ENCODE measurements around the gene RAB3B. TPM values are rescaled to one million over a fixed set of nuclear protein-coding genes. Genes with fewer than 3 reads are reported as not detected.
"Not testable (repeated sequence)": the region's sequence is repeated elsewhere in the genome, so short reads cannot be mapped to it uniquely, and the experiment has no call there.

The RAB3B gene
- total RNA-seq, 2 donors from 2014 or later: 0.05 TPM; not detected in 1

DNA sequence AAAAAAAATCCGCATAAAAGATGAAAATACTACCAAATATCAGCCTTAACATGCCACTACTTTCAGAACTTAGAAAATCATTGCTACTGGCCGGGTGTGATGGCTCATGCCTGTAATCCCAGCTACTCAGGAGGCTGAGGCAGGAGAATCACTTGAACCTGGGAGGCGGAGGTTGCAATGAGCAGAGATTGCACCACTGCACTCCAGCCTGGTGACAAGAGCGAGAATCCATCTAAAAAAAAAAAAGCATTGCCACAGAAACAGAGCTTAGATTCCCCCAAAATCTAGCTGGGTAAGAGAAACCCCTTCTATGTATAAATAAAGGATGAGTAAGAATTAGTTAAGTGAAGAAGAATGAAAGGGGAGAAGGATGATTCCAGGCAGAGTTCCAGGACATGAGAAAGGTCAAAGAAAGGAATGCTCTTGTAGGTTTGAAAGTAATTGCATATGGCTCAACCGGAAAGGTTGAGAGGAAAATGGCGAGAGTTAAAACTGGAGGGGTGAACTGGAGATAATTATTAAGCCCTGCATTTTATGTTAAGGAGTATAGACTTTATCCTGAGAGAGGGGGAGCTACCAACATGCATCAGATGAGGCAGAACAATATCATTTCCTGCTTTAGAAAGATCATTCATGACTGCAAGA, 92.3 kb downstream of the RAB3B start:
- intact Hi-C loops (cut with DNase I): no loop called here
- no peak for DNase-seq (ENCODE audit: low spot score)

GRCh38 chr1:51897699-51898031, 92.8 kb downstream of the RAB3B start:
- no peak for DNase-seq (ENCODE audit: low spot score)
- intact Hi-C loops (cut with DNase I): no loop called here

GRCh38 chr1:51894748-51895147, 95.8 kb downstream of the RAB3B start:
- intact Hi-C loops (cut with DNase I); DNase-seq (ENCODE audit: low spot score): not testable (repeated sequence)

GRCh38 chr1:51878616-51879336, 111.7 kb downstream of the RAB3B start, which contains the start of gene NRDC:
Gene NRDC, minus strand, starts transcription at chr1:51878727. Its CDS starts 112 bp downstream, at chr1:51878615.
- intact Hi-C loops (cut with DNase I): no loop called here
- peak; percentile 100 for DNase-seq (ENCODE audit: low spot score)

DNA sequence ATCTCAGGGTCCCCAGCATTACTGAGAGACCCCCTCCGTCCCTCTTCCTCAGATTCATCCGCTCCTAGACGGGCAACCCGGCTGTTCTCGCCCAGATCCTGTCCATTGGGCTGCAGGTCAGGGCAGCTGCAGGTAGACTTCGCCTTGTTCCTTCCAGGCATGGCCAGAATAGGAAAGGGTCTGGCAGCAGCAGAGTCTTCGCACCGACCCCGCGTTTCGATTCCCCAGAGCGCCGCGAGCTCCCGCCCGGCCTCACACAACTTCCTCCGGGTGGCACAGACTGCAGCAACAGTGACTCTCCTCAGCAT, 112.2 kb downstream of the RAB3B start:
- intact Hi-C loops (cut with DNase I): no loop called here
- no peak for DNase-seq (ENCODE audit: low spot score)

DNA sequence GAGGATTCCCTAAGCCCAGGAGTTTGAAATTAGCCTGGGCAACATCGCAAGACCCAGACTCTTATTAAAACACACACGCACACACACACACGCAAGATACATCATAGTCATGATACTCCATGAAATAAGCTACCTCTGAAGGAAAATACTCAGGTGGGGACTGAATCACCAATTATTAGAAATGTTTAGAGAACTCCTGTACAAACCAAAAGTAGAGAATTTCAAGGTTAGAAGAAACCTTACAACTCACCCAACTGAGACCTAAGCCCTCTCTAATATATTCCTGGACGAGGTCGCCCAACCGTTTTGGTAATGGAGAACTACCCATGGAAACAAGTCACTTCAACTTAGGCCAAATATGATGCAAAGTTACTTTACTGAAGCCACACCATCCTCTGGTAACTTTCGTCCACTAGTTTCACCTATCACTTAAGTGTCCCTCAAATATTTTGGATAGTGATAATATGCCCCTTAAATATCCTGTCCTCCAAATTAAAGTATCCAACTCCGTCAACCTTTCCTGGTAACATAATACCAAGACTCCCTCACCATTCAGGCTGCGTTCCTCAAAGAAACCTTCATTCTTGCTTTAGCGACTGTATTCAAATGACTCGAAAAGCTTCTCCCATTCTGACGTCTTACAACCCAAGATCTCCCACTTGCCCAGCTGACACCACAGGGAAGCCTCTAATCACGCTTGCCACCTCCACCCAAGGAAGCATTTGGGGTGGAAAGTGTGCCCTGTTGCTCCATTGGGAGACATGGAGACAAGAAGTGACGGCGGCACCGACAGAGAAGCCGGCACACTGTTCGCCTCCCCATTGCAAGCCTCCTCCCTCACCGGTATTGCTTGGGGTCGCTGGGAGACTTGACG, 112.8 kb downstream of the RAB3B start:
- DNase-seq (ENCODE audit: low spot score): no peak

DNA sequence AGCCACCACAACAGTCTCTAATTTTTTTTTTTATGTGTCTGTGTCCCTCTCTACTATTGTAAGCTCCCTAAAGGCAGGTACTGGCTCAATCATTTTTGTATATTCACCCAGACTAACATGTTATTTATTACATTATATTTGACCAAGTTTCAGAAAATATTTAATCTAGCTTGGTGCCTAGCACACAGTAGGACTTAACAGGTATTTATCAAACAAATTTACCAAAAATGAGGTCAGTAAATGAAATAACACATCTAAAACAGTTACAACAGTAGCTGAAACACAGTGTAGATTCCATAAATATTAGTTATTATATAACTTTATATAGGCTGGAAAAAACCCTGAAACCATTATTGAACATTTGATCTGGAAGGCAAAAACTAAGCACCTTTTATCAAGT, 114.7 kb downstream of the RAB3B start:
- intact Hi-C loops (cut with DNase I): no loop called here
- no peak for DNase-seq (ENCODE audit: low spot score)

More for the DNA sequence above, 112.8 kb downstream of the RAB3B start:
- intact Hi-C loops (cut with DNase I): no loop called here

- no peak for DNase-seq (ENCODE audit: low spot score)
- intact Hi-C loops (cut with DNase I): no loop called here
Measured at GRCh38 chr1:51875291-51875772, 115.2 kb downstream of the RAB3B start.

- intact Hi-C loops (cut with DNase I): loop anchor here in 1 of 2 donors (5.0 kb wide), 1 partner anchor 601 kb away; no protein-coding TSS in a partner anchor
- DNase-seq (ENCODE audit: low spot score): not testable (repeated sequence)
Measured at GRCh38 chr1:51873270-51873669, 117.2 kb downstream of the RAB3B start.

DNA sequence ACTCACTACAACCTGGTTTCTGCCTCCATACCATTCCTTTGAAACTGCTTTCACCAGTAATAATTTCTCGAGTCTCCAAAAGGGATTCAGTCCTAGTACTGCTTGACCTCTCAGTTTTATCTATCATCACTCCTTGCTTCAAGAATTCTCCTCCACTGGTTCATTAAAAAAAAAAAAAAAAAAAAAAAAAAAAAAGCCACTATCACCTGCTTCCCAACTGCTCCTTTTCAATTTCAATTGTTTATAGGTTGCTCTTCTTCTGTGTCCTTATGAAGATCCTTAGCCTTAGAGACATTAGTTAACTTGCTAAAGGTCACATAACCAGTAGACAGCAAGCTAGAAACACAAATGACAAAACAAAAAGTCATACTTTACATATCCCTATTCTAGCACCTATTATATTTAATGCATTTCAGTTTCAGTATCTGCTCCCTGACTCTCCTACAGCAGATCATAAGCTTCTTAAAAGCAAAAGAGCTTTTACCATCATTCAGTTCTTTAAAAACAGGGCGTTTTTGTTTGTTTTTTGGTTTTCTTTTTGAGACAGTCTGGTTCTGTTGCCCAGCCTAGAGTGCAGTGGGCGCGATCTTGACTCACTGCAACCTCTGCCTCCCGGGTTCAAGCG, 119.0 kb downstream of the RAB3B start:
- no peak for DNase-seq (ENCODE audit: low spot score)
- intact Hi-C loops (cut with DNase I): loop anchor here in 1 of 2 donors (5.0 kb wide), 1 partner anchor 599 kb away; no protein-coding TSS in a partner anchor

DNA sequence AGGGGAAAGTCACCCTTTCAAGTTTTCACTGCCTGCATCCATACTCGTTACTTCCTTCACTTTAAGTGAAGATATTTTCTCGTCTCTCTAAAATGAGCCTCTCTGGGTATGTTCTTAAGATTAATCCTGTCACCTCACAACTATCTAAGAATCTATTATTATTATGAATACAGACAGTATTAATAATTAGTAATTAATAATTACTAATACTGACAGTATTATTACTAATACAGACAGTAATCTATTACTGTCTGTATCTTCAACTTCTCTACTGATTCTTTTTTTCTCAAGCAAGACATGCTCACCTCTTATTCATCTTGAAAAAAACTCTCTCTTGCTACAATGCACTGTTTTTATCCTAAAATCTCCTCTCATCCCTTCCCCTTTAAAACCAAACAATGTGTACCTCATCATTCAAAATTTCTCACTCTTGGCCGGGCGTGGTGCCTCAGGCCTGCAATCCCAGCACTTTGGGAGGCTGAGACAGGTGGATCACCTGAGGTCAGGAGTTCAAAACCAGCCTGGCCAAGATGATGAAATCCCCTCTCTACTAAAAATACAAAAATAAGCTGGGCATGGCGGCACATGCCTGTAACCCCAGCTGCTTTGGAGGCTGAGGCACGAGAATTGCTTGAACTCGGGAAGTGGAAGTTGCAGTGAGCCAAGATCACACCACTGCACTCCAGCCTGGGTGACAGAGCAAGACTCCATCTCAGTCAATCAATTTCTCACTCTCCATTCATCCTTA, 119.7 kb downstream of the RAB3B start:
- intact Hi-C loops (cut with DNase I): loop anchor here in 1 of 2 donors (5.0 kb wide), 1 partner anchor 598 kb away; no protein-coding TSS in a partner anchor
- DNase-seq (ENCODE audit: low spot score): no peak

- intact Hi-C loops (cut with DNase I): no loop called here
Measured at GRCh38 chr1:51867479-51868232, 122.8 kb downstream of the RAB3B start.

GRCh38 chr1:51863384-51863783, 127.1 kb downstream of the RAB3B start:
- intact Hi-C loops (cut with DNase I): no loop called here
- DNase-seq (ENCODE audit: low spot score): no peak

More at GRCh38 chr1:51867479-51868232, 122.8 kb downstream of the RAB3B start:
- no peak for DNase-seq (ENCODE audit: low spot score)

DNA sequence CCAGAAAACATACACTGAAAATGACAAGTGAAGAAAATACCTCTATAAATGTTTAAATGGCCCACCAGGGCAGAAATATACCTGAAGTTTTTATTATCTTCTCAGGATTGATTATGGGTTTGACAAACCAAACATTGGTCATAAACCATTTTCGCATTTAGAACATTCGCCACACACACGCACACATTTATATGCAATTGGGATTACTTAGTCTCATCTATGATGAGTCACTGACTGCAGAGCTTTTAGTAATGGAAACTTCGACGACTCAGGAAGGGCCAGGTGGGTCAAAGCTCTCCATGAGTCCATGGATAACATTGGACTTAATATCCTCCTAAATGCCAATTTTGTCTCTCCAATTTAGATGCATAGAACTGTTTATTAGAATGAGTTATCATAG, 128.8 kb downstream of the RAB3B start:
- no peak for DNase-seq (ENCODE audit: low spot score)
- intact Hi-C loops (cut with DNase I): no loop called here

- DNase-seq (ENCODE audit: low spot score): no peak
- intact Hi-C loops (cut with DNase I): no loop called here
Measured at GRCh38 chr1:51859735-51860134, 130.8 kb downstream of the RAB3B start.

DNA sequence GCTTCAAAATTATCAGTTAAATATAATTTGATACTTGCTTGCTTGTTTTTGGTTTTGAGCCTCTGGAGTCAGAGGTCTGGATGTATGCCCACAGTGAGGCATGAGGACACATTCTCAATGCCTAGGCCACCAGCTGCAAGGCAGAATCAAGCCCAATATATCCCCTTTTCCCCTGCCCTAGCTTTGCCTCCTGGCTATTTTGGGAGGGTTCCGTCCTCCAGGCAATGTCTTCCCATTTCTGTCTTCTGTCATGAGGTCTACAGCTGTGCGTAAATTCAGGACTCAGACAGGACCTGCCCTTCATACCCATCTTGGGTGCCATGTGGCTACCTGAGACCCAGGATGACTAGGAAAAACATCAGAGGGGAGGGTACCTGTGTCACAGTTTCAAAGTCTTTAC, 131.2 kb downstream of the RAB3B start:
- no peak for DNase-seq (ENCODE audit: low spot score)
- intact Hi-C loops (cut with DNase I): no loop called here

- DNase-seq (ENCODE audit: low spot score): no peak
- intact Hi-C loops (cut with DNase I): no loop called here
Measured at GRCh38 chr1:51858892-51859291, 131.6 kb downstream of the RAB3B start.
